HepG2 (cell line): ENCODE results near the gene ALK.

Experiments
- CHD2 ChIP-seq: IDR thresholded peaks from 2 replicates; pipeline ENCODE4 v1.6.1; 2011; ENCODE audit warnings: low read depth, low read length, improper control_type of control experiment
- JUNB ChIP-seq: sonication (generic); formaldehyde crosslinking; IDR thresholded peaks from 2 replicates; pipeline ENCODE4 v1.8.0; 2022; ENCODE audit warnings: missing genetic modification reagents, mild to moderate bottlenecking, borderline replicate concordance
- MXI1 ChIP-seq: IDR thresholded peaks from 3 replicates; pipeline ENCODE4 v1.6.1; 2012; ENCODE audit warnings: low read depth, low read length, inconsistent platforms, borderline replicate concordance
- NFATC3 ChIP-seq: sonication (generic); formaldehyde crosslinking; IDR thresholded peaks from 2 replicates; pipeline ENCODE4 v1.5.1; 2020; ENCODE audit warnings: mild to moderate bottlenecking, missing genetic modification reagents
- RFX5 ChIP-seq: IDR thresholded peaks from 2 replicates; pipeline ENCODE4 v1.6.1; 2011; ENCODE audit warnings: low read depth, low read length, improper control_type of control experiment
- ZBTB1 ChIP-seq: sonication (generic); formaldehyde crosslinking; IDR thresholded peaks from 2 replicates; pipeline ENCODE4 v1.4.0; 2020; ENCODE audit warnings: missing genetic modification reagents, borderline replicate concordance
- ZMYM3 ChIP-seq: sonication (generic); formaldehyde crosslinking; IDR thresholded peaks from 2 replicates; pipeline ENCODE4 v1.5.1; 2020; ENCODE audit warnings: mild to moderate bottlenecking, missing genetic modification reagents
- ZNF232 ChIP-seq: sonication (generic); formaldehyde crosslinking; IDR thresholded peaks from 2 replicates; pipeline ENCODE4 v1.4.0; 2020; ENCODE audit warnings: missing genetic modification reagents, borderline replicate concordance
- ZNF263 ChIP-seq: sonication (generic); formaldehyde crosslinking; IDR thresholded peaks from 2 replicates; pipeline ENCODE4 v1.4.0; 2020; ENCODE audit warnings: missing genetic modification reagents
- ZNF34 ChIP-seq: sonication (generic); formaldehyde crosslinking; IDR thresholded peaks from 2 replicates; pipeline ENCODE4 v1.4.0; 2020; ENCODE audit warnings: mild to moderate bottlenecking, missing genetic modification reagents, borderline replicate concordance
- TF ChIP-seq, protein P1 (sequence below): sonication (generic); formaldehyde crosslinking; IDR thresholded peaks from 2 replicates; pipeline ENCODE4 v1.8.1; 2023; ENCODE audit warnings: missing genetic modification reagents, inconsistent platforms, borderline replicate concordance

DNA sequence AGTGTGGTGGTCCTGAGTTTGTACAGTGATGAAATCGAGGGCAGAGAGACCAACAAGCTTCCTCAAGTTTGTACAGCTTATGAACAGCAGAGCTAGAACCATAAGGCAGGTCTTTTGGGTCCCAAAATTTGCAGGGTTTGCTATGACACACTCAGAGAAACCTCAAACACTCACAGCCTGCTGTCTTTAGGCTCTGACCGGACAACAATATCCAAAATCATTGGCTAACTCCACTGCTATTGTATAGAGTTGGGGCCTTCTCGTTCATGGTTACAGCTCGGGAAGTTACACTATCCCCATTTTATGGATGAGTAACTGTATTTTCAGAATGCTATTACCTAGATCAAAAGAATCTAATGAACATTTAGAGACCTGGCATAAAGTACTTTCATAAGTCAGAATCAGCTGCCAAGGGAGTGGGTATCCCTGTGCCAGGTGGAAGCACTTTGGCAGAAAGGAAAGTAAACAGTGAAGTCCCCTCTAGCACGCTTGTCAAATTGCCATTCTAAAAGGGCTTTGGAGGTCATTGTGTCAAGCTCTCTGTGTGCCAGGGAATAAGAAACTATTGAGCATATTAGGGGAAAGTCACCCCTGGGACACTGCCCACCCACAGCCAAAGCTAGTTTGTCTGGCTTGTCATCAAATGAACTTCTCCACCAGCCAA is 331.8 kb downstream of the ALK start:
- TF ChIP-seq NFATC3 (no peak), ZNF263 (CRISPR knock-in tag) (no peak), ZNF34 (CRISPR knock-in tag) (no peak), RFX5 (no peak), ZMYM3 (CRISPR knock-in tag) (no peak), MXI1 (no peak), ZBTB1 (no peak), ZNF232 (no peak), JUNB (CRISPR knock-in tag) (no peak), CHD2 (no peak)
- TF ChIP-seq, protein P1, sequence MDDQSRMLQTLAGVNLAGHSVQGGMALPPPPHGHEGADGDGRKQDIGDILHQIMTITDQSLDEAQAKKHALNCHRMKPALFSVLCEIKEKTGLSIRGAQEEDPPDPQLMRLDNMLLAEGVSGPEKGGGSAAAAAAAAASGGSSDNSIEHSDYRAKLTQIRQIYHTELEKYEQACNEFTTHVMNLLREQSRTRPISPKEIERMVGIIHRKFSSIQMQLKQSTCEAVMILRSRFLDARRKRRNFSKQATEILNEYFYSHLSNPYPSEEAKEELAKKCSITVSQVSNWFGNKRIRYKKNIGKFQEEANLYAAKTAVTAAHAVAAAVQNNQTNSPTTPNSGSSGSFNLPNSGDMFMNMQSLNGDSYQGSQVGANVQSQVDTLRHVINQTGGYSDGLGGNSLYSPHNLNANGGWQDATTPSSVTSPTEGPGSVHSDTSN (CRISPR knock-in tag), result no peak
